ENCODE results near the gene PEAK1. TPM values are rescaled to one million over a fixed set of nuclear protein-coding genes. Genes with fewer than 3 reads are reported as not detected.

Gene PEAK1
- total RNA-seq, 1 experiment from 2014 or later, result 21.2 TPM

DNA sequence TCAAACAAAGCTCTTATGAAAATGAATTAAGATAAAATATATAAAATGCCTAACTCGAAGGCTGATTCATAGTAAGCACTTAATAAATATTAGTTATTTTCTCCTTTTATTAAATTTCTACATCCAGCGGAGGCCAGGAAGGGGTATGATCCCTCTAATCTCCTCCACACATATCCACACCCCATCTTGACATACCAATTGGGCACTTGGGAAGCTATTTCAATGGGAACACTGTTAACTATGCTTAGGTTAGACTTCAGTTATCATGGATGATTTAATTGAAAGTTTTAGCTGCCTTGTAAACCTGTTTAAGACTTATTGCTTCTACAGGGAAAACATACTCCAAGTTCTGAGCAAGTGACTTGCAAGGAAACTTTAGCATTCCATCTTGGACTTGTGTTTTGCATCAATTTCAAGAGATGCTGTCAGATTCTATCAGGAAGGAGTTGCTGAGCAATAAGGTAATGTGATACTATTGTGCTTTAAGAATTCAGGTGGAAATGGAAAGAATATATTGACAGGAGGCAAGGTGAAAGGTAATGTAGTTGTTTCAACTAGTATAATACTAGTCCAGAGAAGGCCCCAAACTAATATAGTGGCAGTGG is 228.6 kb downstream of the PEAK1 start:
- no peaks in the 10 kb centered on the region for H3K36me3 Mint-ChIP-seq (ENCODE audit: insufficient read depth in 1 of 3, low read depth in 3 of 3)
- Histone ChIP-seq H3K4me1 (ENCODE audit: insufficient read depth, low read length) (no peaks in the 10 kb centered on the region), H3K27me3 (ENCODE audit: insufficient read depth, low read length) (no peaks in the 10 kb centered on the region), H4K8ac (replicated peaks; ENCODE audit: insufficient read length, low read depth, low read length) (no peak overlapping the region), H2BK12ac (ENCODE audit: insufficient read length, low read depth, low read length) (no peak overlapping the region), H4K91ac (ENCODE audit: insufficient read length, low read depth, low read length) (no peak overlapping the region), H3K4ac (ENCODE audit: low read depth, low read length) (no peak overlapping the region), H4K20me1 (ENCODE audit: control insufficient read depth, insufficient read depth, insufficient read length) (no peaks in the 10 kb centered on the region), H3K9me3 (ENCODE audit: control insufficient read depth, low read depth, low read length) (no peaks in the 10 kb centered on the region), H3K23ac (ENCODE audit: insufficient read length, low read depth, low read length) (no peak overlapping the region), H3K27ac (ENCODE audit: insufficient read length, low read depth, low read length) (no peak overlapping the region), H2AFZ (ENCODE audit: low read length) (no peak overlapping the region), H3K9ac (ENCODE audit: extremely low read depth, insufficient read length, low read length) (no peak overlapping the region), H3K4me2 (ENCODE audit: insufficient read depth, insufficient read length, low read length) (no peak overlapping the region), H2BK120ac (ENCODE audit: low read depth, low read length, poor library complexity, severe bottlenecking) (no peak overlapping the region), H3T11ph (ENCODE audit: low read length) (no peak overlapping the region), H3K56ac (ENCODE audit: insufficient read length, low read depth, low read length) (no peak overlapping the region), H2AK5ac (ENCODE audit: insufficient read length, low read length) (no peak overlapping the region), H3K18ac (ENCODE audit: insufficient read length, low read depth, low read length) (no peak overlapping the region), H3K14ac (ENCODE audit: insufficient read depth, low read length) (no peak overlapping the region), H3K79me1 (ENCODE audit: insufficient read depth, low read depth, low read length, poor library complexity, severe bottlenecking) (no peaks in the 10 kb centered on the region), H2BK20ac (ENCODE audit: low read depth, low read length, poor library complexity, severe bottlenecking) (no peak overlapping the region), H2BK15ac (ENCODE audit: low read depth, low read length) (no peak overlapping the region), H2BK5ac (ENCODE audit: insufficient read length, low read length) (no peak overlapping the region), H3K79me2 (ENCODE audit: insufficient read depth, low read length) (no peaks in the 10 kb centered on the region), H3K23me2 (ENCODE audit: insufficient read length, low read depth, low read length, poor library complexity, severe bottlenecking) (no peaks in the 10 kb centered on the region), H4K5ac (ENCODE audit: insufficient read length, low read depth, low read length) (no peak overlapping the region)
- no peak overlapping the region for H3K4me3 Mint-ChIP-seq
- TF ChIP-seq, protein P1, sequence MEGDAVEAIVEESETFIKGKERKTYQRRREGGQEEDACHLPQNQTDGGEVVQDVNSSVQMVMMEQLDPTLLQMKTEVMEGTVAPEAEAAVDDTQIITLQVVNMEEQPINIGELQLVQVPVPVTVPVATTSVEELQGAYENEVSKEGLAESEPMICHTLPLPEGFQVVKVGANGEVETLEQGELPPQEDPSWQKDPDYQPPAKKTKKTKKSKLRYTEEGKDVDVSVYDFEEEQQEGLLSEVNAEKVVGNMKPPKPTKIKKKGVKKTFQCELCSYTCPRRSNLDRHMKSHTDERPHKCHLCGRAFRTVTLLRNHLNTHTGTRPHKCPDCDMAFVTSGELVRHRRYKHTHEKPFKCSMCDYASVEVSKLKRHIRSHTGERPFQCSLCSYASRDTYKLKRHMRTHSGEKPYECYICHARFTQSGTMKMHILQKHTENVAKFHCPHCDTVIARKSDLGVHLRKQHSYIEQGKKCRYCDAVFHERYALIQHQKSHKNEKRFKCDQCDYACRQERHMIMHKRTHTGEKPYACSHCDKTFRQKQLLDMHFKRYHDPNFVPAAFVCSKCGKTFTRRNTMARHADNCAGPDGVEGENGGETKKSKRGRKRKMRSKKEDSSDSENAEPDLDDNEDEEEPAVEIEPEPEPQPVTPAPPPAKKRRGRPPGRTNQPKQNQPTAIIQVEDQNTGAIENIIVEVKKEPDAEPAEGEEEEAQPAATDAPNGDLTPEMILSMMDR (conservative IDR thresholded peaks at IDR 0.05), result no peak
- WGBS (ENCODE audit: extremely low coverage, insufficient read length, low lambda C conversion rate), result no CpG with 5 or more reads among the region's 2 CpGs
- no peaks in the 10 kb centered on the region for H3K27me3 Mint-ChIP-seq (ENCODE audit: low read depth)
- no peak for DNase-seq
- H3K9me3 Mint-ChIP-seq, result no peaks in the 10 kb centered on the region
- no peak overlapping the region for H3K27ac Mint-ChIP-seq
- H3K4me1 Mint-ChIP-seq, result peaks cover 6 to 8% of the 10 kb centered on the region in 2 experiments; a peak in 3 of 4 replicates

All from H9 (cell line).